BE2C (cell line): ENCODE measurements around the gene VEGFA. TPM values are rescaled to one million over a fixed set of nuclear protein-coding genes. Genes with fewer than 3 reads are reported as not detected.

Experiments
- DNase-seq: peaks from one replicate; pipeline ENCODE4 v3.0.0-alpha.2; 2020
- H3K27me3 ChIP-seq: fragments of 250-450 bp; sonication (Bioruptor Pico); 2 replicates; pipeline ENCODE4 v1.5.1; 2020; ENCODE audit warnings: mild to moderate bottlenecking
- H3K36me3 ChIP-seq: fragments of 250-450 bp; sonication (Bioruptor Pico); 2 replicates; pipeline ENCODE4 v1.5.1; 2020; ENCODE audit warnings: mild to moderate bottlenecking
- H3K4me1 ChIP-seq: fragments of 250-450 bp; sonication (Bioruptor Pico); 2 replicates; pipeline ENCODE4 v1.5.1; 2020
- H3K4me3 ChIP-seq: 2 replicates; pipeline ENCODE4 v1.5.1; 2011; ENCODE audit warnings: low read depth, low read length
- H3K9me3 ChIP-seq: fragments of 250-450 bp; sonication (Bioruptor Pico); 2 replicates; pipeline ENCODE4 v1.5.1; 2020
- CTCF ChIP-seq: IDR thresholded peaks from 2 replicates; pipeline ENCODE4 v1.5.1; 2012; ENCODE audit warnings: mild to moderate bottlenecking, low read depth, low read length
- polyA plus RNA-seq: library from polyadenylated mRNA; unstranded; fragments of >200 nt; gene quantifications from one replicate; pipeline ENCODE4 v1.2.1, GENCODE V29; 2012; ENCODE audit warnings: low read depth, missing spikeins; ENCODE audit not compliant: insufficient read length, insufficient read depth

Gene VEGFA
- polyA plus RNA-seq = 154 TPM

DNA sequence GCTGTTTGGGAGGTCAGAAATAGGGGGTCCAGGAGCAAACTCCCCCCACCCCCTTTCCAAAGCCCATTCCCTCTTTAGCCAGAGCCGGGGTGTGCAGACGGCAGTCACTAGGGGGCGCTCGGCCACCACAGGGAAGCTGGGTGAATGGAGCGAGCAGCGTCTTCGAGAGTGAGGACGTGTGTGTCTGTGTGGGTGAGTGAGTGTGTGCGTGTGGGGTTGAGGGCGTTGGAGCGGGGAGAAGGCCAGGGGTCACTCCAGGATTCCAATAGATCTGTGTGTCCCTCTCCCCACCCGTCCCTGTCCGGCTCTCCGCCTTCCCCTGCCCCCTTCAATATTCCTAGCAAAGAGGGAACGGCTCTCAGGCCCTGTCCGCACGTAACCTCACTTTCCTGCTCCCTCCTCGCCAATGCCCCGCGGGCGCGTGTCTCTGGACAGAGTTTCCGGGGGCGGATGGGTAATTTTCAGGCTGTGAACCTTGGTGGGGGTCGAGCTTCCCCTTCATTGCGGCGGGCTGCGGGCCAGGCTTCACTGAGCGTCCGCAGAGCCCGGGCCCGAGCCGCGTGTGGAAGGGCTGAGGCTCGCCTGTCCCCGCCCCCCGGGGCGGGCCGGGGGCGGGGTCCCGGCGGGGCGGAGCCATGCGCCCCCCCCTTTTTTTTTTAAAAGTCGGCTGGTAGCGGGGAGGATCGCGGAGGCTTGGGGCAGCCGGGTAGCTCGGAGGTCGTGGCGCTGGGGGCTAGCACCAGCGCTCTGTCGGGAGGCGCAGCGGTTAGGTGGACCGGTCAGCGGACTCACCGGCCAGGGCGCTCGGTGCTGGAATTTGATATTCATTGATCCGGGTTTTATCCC lies at the start of gene VEGFA:
Gene VEGFA, plus strand, starts transcription at position 686 of the 846 bp plus-strand sequence.
- H3K4me3 ChIP-seq = peak within 1 kb of the TSS; percentile 98
- H3K36me3 ChIP-seq = peaks cover 35% of the 10 kb centered on the region
- DNase-seq = peak; percentile 94
- H3K27me3 ChIP-seq = no peaks in the 10 kb centered on the region
- no peaks in the 10 kb centered on the region for H3K9me3 ChIP-seq
- peak; percentile 98 for TF ChIP-seq CTCF
- H3K4me1 ChIP-seq = peaks cover 11% of the 10 kb centered on the region

- Histone ChIP-seq H3K9me3 (no peaks in the 10 kb centered on the region), H3K4me1 (peaks cover 6% of the 10 kb centered on the region), H3K4me3 (no peak overlapping the region), H3K27me3 (no peaks in the 10 kb centered on the region), H3K36me3 (no peaks in the 10 kb centered on the region)
- no peak for DNase-seq
- no peak for TF ChIP-seq CTCF
Measured at GRCh38 chr6:43720999-43721398, 49.0 kb upstream of the VEGFA start.

- no peaks in the 10 kb centered on the region for H3K9me3 ChIP-seq
- no peak for DNase-seq
- H3K4me3 ChIP-seq = no peak overlapping the region
- TF ChIP-seq CTCF = no peak
- no peaks in the 10 kb centered on the region for H3K27me3 ChIP-seq
- no peaks in the 10 kb centered on the region for H3K36me3 ChIP-seq
- H3K4me1 ChIP-seq = peaks cover 6% of the 10 kb centered on the region
Measured at GRCh38 chr6:43722920-43723545, 47.0 kb upstream of the VEGFA start.

GRCh38 chr6:43723737-43724295 lies 46.2 kb upstream of the VEGFA start:
- Histone ChIP-seq H3K36me3 (no peaks in the 10 kb centered on the region), H3K27me3 (no peaks in the 10 kb centered on the region), H3K4me1 (no peaks in the 10 kb centered on the region), H3K4me3 (no peak overlapping the region), H3K9me3 (no peaks in the 10 kb centered on the region)
- DNase-seq = peak; percentile 73
- peak; percentile 82 for TF ChIP-seq CTCF

DNA sequence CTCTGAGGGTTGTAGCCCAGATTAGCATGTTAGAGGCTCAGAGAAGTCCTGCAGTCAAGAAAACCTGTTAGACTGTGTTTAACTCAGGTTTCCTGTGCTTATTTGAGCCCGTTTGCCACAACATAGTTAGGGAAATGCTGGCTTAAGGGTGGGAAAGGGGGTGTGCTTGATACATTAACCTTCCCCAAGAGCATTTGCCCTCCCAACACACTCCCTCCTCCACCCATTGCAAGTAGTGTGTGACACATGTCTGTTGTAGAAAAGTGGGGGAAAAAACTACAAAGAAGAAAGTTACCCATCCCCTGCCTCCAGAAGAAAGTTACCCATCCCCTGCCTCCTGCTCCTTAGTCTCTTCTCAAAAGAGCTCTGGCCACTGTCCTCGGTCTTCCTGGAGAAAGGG lies 45.7 kb upstream of the VEGFA start:
- no peak for DNase-seq
- H3K36me3 ChIP-seq = no peaks in the 10 kb centered on the region
- no peaks in the 10 kb centered on the region for H3K27me3 ChIP-seq
- H3K4me1 ChIP-seq = no peaks in the 10 kb centered on the region
- TF ChIP-seq CTCF = no peak
- no peaks in the 10 kb centered on the region for H3K9me3 ChIP-seq
- H3K4me3 ChIP-seq = no peak overlapping the region
